ENCODE data around the gene SIK2.

The SIK2 gene

GRCh38 chr11:111601979-111602864 is at the start of gene SIK2:
Gene SIK2, plus strand, starts transcription at chr11:111602449. Its CDS starts 115 bp downstream, at chr11:111602564.
- no peaks in the 10 kb centered on the region for H3K36me3 ChIP-seq
- H3K9ac ChIP-seq: peak within 1 kb of the TSS; percentile 93
- TF ChIP-seq Cebpa-rat (IDR thresholded peaks at IDR 0.05): no peak
- no peaks in the 10 kb centered on the region for H3K27me3 ChIP-seq
- peak within 1 kb of the TSS; percentile 83 for H3K27ac ChIP-seq
- H4K20me1 ChIP-seq: peaks cover 40% of the 10 kb centered on the region
- H3K4me3 ChIP-seq: peak within 1 kb of the TSS; percentile 92
- H3K4me1 ChIP-seq: peaks cover 25% of the 10 kb centered on the region
- peak within 1 kb of the TSS; percentile 96 for H3K4me2 ChIP-seq
- no peaks in the 10 kb centered on the region for H3K9me3 ChIP-seq

DNA sequence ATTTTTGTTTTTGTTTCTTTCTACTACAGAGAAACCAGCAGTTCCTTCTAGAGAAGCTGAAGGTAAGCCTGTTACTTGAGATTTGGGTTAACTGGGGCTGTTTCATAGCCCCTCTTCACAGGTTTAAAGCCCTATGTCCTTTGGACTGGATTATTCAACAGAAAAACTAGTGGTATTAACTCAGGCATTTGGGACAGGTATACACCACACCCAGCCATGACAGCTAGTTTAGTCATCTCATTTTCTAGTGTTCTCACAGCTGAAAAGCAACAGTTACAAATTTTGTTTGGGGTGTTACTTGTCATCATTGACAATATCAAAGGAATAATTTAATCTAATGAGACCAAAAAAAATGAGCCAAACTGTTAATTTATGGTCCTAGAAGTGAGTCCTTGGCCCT is 47.7 kb upstream of the SIK2 start:
- no peak for TF ChIP-seq Cebpa-rat (IDR thresholded peaks at IDR 0.05)
- Histone ChIP-seq H3K9ac (no peak overlapping the region), H3K4me2 (no peak overlapping the region), H3K4me3 (no peak overlapping the region), H4K20me1 (no peaks in the 10 kb centered on the region), H3K27me3 (no peaks in the 10 kb centered on the region), H3K4me1 (no peaks in the 10 kb centered on the region), H3K9me3 (peaks cover 14% of the 10 kb centered on the region), H3K36me3 (no peaks in the 10 kb centered on the region), H3K27ac (no peak overlapping the region)

DNA sequence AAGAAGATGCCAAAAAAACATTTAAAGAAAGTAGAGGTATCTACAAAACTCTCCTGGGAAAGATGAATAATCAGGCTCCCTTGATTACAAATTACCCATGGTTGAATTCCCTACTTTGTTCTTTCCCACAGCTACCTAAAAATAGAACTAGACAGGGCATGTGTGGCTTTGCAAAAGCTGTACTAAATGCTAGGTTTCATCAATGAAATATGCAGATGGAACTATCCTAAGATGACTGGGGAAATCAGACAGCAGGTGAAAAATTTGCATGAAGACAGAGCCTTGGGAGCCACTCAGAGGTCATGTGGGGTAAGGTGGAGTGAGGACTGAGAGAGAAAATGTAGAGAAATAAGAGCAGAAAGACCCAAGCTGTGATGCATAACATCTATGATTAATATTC is 47.0 kb upstream of the SIK2 start:
- Histone ChIP-seq H4K20me1 (no peaks in the 10 kb centered on the region), H3K4me2 (no peak overlapping the region), H3K27ac (no peak overlapping the region), H3K36me3 (no peaks in the 10 kb centered on the region), H3K4me1 (no peaks in the 10 kb centered on the region), H3K9me3 (peaks cover 14% of the 10 kb centered on the region), H3K4me3 (no peak overlapping the region), H3K27me3 (no peaks in the 10 kb centered on the region), H3K9ac (no peak overlapping the region)
- no peak for TF ChIP-seq Cebpa-rat (IDR thresholded peaks at IDR 0.05)

- H3K27me3 ChIP-seq: no peaks in the 10 kb centered on the region
- H3K9ac ChIP-seq: no peak overlapping the region
- no peaks in the 10 kb centered on the region for H4K20me1 ChIP-seq
- H3K27ac ChIP-seq: no peak overlapping the region
- H3K9me3 ChIP-seq: peaks cover 14% of the 10 kb centered on the region
- 0 out of 2 replicates have a peak, but pooled peaks cover 8% of the 10 kb centered on the region for H3K4me1 ChIP-seq
- no peak for TF ChIP-seq Cebpa-rat (IDR thresholded peaks at IDR 0.05)
- H3K36me3 ChIP-seq: no peaks in the 10 kb centered on the region
- no peak overlapping the region for H3K4me2 ChIP-seq
- no peak overlapping the region for H3K4me3 ChIP-seq
Observed at GRCh38 chr11:111557425-111558111, 44.7 kb upstream of the SIK2 start.

GRCh38 chr11:111559800-111560464 is 42.3 kb upstream of the SIK2 start:
- Histone ChIP-seq H4K20me1 (no peaks in the 10 kb centered on the region), H3K4me1 (0 out of 2 replicates have a peak, but pooled peaks cover 8% of the 10 kb centered on the region), H3K36me3 (no peaks in the 10 kb centered on the region), H3K27ac (no peak overlapping the region), H3K9ac (no peak overlapping the region), H3K9me3 (peaks cover 14% of the 10 kb centered on the region), H3K4me2 (no peak overlapping the region), H3K4me3 (no peak overlapping the region), H3K27me3 (no peaks in the 10 kb centered on the region)
- no peak for TF ChIP-seq Cebpa-rat (IDR thresholded peaks at IDR 0.05)

DNA sequence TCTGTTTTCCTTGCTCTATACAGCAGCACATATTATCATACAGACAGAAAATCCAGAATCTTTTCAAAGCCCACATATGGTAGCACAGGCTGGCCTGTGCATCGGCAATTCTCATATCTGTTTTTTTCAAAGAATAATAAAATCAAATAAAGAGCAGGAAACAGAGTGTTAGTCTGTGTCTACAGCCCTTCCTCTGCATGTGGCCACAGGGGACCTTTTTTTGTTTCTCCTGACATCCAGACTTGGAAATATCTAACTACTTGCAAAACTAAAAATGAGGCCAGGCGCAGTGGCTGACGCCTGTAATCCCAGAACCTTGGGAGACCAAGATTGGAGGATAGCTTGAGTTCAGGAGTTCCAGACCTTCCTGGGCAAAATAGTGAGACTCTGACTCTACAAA is 41.4 kb upstream of the SIK2 start:
- H3K9me3 ChIP-seq: peaks cover 12% of the 10 kb centered on the region
- no peak for TF ChIP-seq Cebpa-rat (IDR thresholded peaks at IDR 0.05)
- no peaks in the 10 kb centered on the region for H3K27me3 ChIP-seq
- H3K4me3 ChIP-seq: no peak overlapping the region
- no peak overlapping the region for H3K27ac ChIP-seq
- H3K4me2 ChIP-seq: 0 out of 2 replicates have a peak overlapping the region, but pooled peaks have one; percentile 14
- H3K36me3 ChIP-seq: no peaks in the 10 kb centered on the region
- H3K4me1 ChIP-seq: 0 out of 2 replicates have a peak, but pooled peaks cover 8% of the 10 kb centered on the region
- H4K20me1 ChIP-seq: no peaks in the 10 kb centered on the region
- H3K9ac ChIP-seq: no peak overlapping the region

- Histone ChIP-seq H3K36me3 (no peaks in the 10 kb centered on the region), H3K9me3 (peaks cover 7% of the 10 kb centered on the region), H3K4me2 (no peak overlapping the region), H3K27me3 (no peaks in the 10 kb centered on the region), H4K20me1 (no peaks in the 10 kb centered on the region), H3K27ac (no peak overlapping the region), H3K9ac (no peak overlapping the region), H3K4me3 (no peak overlapping the region), H3K4me1 (0 out of 2 replicates have a peak, but pooled peaks cover 8% of the 10 kb centered on the region)
- TF ChIP-seq Cebpa-rat (IDR thresholded peaks at IDR 0.05): no peak
Observed at GRCh38 chr11:111561306-111561705, 40.9 kb upstream of the SIK2 start.

GRCh38 chr11:111561791-111562325 is 40.4 kb upstream of the SIK2 start:
- H3K27ac ChIP-seq: no peak overlapping the region
- H3K9me3 ChIP-seq: peaks cover 1% of the 10 kb centered on the region; the same call in 1 of the 2 replicates
- no peaks in the 10 kb centered on the region for H3K27me3 ChIP-seq
- H3K36me3 ChIP-seq: no peaks in the 10 kb centered on the region
- TF ChIP-seq Cebpa-rat (IDR thresholded peaks at IDR 0.05): no peak
- H3K4me1 ChIP-seq: 0 out of 2 replicates have a peak, but pooled peaks cover 8% of the 10 kb centered on the region
- no peak overlapping the region for H3K4me3 ChIP-seq
- H4K20me1 ChIP-seq: no peaks in the 10 kb centered on the region
- no peak overlapping the region for H3K9ac ChIP-seq
- H3K4me2 ChIP-seq: no peak overlapping the region

- Histone ChIP-seq H4K20me1 (no peaks in the 10 kb centered on the region), H3K36me3 (no peaks in the 10 kb centered on the region), H3K4me2 (no peak overlapping the region), H3K27ac (no peak overlapping the region), H3K4me3 (no peak overlapping the region), H3K9me3 (no peaks in the 10 kb centered on the region), H3K27me3 (no peaks in the 10 kb centered on the region), H3K9ac (no peak overlapping the region), H3K4me1 (0 out of 2 replicates have a peak, but pooled peaks cover 8% of the 10 kb centered on the region)
- TF ChIP-seq Cebpa-rat (IDR thresholded peaks at IDR 0.05): no peak
Observed at GRCh38 chr11:111562692-111563389, 39.4 kb upstream of the SIK2 start.
